GM19463 (cell line): ENCODE measurements around the gene E4F1.

Experiments
- ATAC-seq: cut with Tn5 transposase; IDR thresholded peaks from one replicate; pipeline ENCODE4 v1.9.1; 2021; ENCODE audit warnings: mild to moderate bottlenecking, moderate library complexity; ENCODE audit not compliant: unreplicated experiment

The E4F1 gene

DNA sequence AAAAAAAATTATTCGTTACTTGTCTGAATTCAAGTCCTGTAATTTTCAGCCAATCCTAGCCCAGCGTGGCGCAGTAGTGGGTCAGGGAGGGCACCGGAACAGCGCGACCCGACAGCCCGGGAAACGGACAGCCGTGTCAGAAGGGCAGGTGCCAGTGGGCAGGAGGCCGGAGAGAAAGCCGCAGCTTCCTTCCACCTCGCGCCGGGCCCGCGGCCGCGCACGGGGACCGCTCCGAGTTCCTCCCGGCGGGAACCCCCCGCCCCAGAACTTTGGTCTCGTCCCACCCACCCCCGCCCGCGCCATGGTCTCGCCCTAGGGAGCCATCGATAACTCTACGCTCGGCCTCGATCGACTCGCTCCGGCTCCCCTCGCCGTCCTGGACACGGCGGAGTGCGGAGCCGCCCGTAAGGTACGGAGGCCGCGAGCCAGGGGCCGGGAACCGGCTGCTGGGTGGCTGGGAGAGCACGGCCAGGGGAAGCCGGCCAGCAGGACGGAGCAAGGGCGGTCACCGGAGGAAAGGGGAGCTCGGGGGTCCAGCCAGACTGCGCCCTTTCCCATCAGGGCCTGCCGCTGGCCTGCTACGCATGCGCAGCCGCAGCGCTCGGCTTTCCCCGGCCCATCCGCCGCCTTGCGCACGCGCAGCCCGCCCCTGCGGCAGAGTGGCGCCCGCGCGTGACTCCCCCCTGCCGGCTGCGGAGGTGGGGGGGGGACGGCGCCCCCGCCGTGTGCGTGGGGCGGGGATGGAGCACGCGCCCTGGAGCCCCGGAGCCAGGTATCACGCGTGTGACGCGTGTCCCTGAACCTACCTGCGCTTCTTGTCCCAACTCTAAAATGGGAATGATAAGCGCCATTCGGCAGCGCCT lies 18.1 kb upstream of the E4F1 start, which contains the start of gene MLST8:
Gene MLST8, plus strand, starts transcription at position 351 of the 863 bp plus-strand sequence. CDS start 632 bp downstream, outside the sequence.
- peak; percentile 77 for ATAC-seq

DNA sequence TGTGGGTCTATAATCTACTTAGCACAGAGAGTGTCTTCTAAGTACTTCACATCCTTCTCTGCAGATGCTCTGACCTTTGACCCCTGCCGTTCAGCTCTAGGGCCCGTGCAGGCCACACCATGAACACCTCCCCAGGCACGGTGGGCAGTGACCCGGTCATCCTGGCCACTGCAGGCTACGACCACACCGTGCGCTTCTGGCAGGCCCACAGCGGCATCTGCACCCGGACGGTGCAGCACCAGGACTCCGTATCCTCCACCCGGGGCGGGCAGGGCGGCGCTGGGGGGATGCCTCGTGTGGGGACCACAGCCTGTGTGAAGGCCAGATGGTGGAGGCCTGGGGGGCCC lies 17.5 kb upstream of the E4F1 start:
- ATAC-seq, result no peak

DNA sequence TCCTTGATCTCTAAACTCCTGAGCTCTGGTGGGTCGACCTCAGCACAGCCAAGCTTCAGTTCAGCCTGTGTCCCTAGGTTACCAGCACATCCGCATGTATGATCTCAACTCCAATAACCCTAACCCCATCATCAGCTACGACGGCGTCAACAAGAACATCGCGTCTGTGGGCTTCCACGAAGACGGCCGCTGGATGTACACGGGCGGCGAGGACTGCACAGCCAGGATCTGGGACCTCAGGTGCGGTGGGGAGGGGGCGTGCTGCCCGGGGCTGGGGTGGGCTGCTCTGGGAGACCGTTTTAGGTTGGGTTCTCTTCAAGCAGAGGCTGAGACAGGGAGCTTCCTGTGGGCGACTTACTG lies 17.0 kb upstream of the E4F1 start:
- no peak for ATAC-seq

DNA sequence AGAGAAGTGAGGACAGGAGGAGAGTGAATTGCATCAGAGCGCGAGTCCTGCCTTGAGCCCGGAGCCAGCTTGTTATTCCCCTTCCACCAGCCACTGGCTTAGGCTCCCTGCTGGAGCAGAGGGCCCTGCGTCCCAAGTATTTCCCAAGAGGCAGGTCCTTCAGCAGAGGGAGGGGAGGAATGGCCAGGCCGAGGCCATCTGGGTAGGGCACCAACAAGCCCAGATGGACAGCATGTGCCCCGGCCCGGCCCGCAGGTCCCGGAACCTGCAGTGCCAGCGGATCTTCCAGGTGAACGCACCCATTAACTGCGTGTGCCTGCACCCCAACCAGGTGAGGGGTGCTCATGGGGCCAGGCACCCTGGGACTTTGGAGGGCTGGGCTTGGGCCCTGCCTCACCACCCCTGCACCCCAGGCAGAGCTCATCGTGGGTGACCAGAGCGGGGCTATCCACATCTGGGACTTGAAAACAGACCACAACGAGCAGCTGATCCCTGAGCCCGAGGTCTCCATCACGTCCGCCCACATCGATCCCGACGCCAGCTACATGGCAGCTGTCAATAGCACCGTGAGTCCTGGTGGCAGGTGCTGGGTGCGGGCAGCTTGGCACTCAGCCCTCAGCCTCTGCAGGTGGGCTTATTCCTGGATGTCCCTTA lies 16.5 kb upstream of the E4F1 start:
- ATAC-seq, result no peak

DNA sequence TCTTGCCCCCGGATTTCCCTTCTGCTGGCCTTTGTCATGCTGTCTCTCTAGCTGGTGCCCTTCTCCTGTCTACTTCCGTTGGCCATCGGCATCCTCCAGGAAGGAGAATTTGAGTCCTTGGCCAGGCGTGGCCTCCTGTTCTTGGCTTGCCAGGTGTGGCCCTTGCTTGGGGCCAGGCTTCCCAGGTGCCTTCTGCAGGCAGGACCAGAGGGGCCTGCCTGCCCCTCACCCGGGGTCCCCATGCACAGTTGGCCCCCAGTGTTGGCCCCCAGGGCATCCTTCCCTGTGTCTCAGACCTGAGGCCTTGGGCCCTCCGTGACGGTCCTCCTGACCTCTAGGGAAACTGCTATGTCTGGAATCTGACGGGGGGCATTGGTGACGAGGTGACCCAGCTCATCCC lies 15.5 kb upstream of the E4F1 start:
- ATAC-seq, result no peak

DNA sequence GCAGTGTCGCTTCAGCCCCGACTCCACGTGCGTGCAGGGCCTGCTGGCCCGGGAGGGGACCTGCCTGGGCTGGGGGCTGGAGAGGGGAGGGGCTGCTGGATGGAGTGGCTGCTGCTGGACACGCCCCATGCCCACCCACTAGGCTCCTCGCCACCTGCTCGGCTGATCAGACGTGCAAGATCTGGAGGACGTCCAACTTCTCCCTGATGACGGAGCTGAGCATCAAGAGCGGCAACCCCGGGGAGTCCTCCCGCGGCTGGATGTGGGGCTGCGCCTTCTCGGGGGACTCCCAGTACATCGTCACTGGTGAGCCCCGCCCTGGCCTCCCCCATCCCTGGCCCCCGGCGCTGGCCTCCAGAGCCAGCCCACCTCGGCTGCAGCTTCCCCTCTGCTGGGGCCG lies 15.1 kb upstream of the E4F1 start:
- no peak for ATAC-seq

DNA sequence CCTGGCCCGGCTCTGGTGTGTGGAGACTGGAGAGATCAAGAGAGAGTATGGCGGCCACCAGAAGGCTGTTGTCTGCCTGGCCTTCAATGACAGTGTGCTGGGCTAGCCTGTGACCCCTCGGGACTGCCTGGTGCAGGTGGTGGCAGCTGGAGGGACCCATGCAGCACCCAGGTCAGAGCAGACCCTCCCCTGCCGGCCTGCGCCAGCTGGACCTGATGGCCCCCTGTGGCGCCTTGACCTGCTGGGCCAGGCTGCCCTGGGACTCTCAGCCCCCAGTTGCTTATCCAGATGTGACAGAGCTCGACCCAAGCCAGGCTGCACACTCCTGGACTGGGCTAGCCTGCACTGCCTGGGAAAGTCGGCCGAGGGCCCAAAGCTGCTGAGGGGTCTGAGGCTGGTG lies 14.6 kb upstream of the E4F1 start:
- ATAC-seq, result no peak

DNA sequence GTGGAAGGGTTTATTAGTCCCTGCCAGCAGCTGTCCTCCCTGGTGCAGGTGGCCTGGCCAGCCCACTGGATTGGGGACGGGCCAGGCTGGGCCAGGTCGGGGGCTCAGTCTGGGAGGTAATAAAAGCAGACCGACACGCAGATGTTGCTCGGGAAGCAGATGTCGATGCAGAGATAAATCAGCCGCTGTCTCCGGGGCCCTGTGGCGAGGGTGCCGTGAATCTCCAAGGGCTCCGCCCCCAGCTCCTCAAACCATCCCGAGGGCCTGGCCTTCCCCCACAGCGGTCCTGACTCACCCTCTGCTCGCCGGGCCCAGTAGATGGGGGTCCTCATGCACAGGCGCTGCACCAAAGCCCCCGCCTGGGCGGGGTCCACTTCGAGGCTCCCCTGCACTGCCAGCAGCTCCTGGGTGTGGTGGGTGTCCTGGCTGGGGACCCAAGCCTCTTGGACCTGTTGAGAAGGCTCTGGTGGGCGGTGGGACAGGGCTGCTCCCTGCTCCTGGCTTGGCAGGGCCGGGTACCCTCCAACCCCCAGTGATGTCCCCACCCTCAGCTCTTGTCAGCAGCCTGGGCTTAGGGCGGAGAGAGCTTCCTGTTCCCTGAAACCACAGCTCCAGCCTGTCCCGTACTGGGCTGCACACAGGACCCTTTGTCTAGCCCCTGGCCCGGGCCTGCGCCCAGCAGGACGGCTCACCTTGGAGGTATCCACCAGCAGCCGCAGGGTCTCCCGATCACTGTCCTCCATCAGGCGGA lies 14.0 kb upstream of the E4F1 start:
- ATAC-seq, result no peak

DNA sequence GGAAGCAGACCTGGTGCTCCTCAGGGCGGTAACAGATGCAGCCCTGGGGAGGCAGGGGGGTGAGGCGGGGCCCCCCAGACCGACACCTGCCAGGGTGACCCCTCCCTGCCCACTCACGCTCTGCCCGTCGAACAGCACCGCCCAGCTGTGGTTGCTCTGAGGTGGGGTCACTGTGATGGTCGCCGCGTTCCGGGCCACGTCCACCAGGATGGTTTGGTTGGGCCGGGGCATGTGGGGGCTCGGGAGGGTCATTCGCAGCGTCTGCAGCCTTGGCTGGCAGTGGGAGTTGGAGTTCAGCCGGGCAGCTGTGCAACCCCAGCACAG lies 13.4 kb upstream of the E4F1 start:
- ATAC-seq, result no peak

DNA sequence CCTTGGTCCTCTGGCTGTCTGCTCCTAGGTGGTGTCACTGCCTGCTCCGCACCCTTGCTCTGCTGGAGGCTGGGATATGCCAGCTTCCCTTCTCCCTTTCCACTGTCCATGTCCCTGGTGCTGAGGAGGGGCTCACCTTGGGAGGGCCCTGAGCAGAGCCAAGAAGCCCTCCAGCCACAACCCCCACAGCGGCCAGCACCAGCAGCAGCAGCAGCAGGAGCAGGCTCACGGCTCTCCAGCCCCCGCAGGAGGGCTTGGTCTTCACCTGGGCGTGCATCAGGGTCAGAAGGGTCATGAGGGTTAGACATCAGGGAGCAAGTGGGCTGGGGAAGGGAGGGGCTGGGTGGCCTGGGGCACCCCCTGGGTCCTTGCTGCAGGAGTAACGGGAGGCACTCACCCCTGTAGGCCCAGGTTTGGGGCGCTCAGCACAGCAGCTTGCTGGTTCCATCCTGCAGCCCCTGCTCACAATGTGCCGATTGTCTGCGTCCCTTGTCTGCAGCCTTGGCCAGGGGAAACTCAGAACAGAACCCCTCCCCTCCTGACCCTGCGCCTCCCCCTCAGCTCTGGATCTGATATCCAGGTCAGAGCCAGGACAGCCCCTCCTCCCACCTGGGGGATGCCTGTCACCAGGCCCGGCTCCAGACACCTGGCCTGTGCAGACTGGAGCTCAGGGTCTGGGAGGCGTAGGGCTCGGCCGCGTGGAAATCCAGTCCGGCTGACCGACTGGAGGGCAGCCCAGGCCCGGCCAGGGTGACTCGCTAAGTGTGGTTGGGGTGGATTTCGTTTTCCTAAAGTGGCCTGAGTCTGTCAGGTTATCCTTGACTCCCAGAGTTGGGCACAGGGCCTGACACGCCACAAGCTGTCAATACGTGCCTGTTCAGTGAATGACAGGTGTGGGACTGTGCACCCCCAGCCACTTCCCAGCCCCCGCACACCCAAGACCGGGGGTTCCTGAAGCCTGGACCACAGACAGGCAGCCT lies 12.7 kb upstream of the E4F1 start, which contains the start of gene BRICD5:
Gene BRICD5, minus strand, starts transcription at position 478 of the 980 bp plus-strand sequence. Its CDS starts 30 bp downstream, at position 448.
- no peak for ATAC-seq

DNA sequence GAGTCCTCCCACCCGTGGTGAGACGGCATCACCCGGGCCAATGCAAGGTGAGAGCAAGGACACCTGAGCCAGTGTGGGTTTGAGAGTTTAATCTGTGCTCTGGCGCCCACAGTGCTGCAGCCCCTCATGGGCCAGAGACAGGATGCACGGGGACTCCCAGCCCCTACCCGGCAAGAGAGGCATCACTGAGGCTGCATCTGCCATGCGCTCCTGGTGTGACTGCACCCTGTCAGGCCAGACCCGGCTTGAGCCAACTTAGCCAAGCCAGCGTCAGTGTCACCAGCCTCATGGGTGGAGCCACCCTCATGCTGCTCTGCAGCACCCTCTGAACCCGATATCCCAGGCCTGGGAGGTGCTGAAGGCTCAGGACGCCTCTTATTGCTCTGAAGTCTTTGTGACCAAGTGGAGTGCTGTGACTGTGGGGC lies 11.5 kb upstream of the E4F1 start:
- ATAC-seq, result no peak

DNA sequence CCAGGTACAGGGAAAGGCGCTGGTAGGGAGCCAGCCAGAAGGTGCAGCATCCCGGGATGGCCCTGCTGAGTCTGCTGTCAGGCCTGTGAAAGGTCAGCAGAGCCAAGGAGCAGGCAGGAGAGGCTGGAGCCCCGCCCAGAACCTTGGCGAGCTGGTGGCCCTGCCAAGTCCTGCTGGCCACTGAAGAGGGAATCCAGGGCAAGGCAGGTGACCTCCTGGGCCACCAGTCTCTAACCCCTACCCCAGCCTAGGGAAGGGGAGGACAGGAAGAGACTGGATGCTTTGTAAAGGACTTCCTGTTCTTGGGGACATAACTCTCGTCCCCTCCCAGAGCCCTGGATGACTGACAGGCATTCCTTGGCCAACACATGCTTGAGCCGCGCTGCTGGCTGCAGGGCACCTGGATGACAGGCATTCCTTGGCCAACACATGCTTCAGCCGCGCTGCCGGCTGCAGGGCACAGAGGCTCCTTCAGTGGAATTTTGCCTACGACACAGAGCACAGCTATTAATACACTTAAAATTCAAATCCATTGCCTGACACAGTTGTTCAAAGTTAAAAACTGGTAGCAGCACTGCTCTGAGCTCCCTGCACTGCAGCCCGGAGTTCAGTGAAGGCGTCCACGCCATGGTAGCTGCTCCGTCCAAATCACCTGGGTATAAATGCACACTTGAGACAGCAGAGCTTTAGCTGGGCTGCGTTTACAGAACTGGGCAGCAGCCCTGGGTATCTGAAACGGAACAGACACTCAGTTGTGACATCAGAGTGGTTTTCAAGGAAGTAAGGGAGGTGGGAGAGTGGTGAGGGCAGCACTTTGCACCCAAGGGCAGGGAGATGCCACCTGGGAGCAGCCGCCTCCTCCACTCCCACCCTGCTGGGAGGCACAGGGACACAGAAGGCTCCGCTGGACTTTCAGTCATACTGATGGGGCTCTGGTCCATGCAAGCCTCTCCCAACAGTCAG lies 10.7 kb upstream of the E4F1 start:
- no peak for ATAC-seq

DNA sequence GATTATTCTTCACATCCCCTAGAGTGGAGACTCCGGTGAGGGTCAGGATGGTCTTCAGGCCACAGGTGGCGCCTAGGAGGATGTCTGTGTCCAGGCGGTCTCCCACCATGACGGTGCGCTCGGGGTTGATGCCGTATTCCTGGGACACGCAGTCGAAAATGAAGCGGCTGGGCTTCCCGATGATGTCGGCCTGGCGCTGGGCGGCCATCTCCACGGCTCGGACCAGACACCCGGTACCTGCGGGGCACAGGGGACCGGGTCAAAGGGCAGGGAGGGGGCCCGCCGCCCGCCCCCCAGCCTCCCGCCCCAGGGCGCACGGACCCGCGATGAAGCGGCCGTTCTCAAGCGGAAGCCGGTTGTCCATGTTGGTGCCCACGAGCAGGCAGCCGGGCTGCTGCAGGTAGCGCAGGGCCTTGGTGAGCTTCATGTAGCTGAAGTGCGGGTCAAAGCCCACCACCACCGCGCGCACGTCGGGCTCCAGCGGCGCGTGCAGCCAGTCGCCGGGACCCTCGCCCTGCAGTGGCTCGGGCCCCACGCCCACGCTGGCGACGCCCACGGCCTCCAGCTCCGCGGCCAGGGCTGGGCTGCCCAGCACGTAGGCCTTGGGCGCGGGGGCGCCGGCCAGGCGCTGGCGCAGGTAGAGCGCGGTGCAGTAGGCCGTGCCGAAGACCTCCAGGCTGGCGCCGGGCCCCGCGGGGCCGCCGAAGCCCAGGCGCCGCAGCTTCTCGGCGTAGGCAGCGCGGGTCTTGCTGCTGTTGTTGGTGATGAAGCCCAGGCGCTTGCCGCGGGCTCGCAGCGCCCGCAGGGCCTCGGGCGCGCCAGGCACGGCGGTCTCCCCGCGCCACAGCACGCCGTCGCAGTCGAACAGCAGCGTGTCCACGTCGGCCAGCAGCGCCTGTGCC lies 9.3 kb upstream of the E4F1 start:
- ATAC-seq, result peak; percentile 6

DNA sequence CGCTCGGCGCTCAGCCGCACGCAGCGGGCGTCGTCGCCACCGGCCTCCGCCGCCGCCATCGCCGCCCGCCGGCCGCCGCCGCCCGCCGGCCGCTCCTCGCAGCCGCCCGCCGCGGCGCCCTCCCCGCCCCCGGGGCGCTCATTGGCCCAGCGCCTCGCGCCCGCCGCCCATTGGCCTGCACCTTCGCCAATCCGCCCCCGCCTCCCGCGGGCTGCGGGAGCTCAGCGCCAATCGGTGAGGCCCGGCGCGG lies 8.7 kb upstream of the E4F1 start, which contains the start of gene PGP:
Gene PGP, minus strand, starts transcription at position 122 of the 250 bp plus-strand sequence. Its CDS starts 63 bp downstream, at position 59.
- peak; percentile 89 for ATAC-seq

DNA sequence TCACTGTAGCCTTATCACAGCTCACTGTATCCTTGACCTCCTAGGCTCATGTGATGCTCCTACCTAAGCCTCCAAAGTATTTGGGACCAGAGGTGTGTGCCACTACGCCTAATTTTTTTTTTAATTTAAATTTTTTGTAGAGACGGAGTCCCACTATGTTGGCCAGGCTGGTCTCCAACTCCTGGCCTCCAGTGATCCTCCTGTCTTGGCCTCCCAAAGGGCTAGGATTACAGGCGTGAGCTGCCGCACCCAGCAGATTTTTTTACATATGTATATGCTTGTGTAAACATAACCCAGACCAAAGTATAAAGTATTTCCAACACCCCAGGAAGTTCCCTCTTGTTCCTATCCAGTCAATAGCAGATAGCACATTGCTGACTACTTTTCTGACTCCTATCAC lies 7.1 kb upstream of the E4F1 start:
- ATAC-seq, result no peak

DNA sequence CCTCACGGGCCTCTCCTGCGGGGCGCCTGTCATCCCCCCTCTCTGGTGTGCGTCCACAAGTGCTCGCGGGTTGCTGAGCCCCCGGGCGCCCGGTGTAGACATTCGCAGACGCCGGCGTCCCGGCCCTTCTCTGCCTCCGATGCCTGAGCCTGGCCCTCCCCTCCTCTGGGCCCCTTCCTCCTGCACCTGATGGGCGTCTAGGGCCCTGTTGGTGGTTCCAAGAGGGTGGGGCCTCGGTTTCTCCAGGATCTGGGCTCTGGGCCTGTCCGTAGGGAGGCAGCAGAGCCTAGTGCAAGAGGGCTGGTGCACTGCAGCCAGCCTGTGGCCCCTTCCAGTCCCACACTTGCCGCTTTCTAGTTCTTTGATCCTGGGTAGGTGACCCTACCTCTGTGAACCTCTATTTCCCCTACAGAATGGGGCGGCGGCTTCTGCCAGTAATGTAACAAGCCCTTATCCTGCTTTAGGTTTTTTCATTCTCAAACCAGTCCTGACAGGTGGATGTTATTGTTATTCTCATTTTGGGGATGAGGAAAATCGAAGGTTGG lies 623 bp downstream of the E4F1 start:
- ATAC-seq, result no peak

DNA sequence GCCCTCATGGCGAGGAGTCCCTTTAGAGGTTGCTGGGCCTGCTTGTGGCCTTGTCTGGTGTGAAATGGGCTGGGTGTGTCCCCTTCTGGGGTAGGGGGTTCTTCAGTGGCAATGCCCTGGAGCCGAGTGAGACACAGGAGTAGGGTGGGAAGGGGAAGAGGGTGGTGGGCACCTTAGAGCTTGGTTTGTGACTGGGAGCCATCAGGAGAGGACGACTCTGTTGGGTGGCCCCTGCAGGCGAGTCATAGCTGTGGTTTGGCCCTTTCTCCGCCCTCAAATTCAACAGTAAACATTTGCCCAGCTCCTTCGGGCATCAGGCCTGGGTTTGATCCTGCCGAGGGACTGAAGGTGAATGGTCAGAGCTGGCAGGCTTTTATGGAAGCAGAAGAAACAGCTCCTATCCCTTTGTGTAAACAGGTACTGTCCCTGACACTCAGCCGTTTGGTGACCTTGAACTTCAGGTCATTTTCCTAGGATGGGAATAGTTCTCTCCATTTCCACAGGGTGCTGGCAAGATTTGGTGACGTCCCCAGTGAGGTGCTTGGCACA lies 2.9 kb downstream of the E4F1 start:
- ATAC-seq, result no peak

DNA sequence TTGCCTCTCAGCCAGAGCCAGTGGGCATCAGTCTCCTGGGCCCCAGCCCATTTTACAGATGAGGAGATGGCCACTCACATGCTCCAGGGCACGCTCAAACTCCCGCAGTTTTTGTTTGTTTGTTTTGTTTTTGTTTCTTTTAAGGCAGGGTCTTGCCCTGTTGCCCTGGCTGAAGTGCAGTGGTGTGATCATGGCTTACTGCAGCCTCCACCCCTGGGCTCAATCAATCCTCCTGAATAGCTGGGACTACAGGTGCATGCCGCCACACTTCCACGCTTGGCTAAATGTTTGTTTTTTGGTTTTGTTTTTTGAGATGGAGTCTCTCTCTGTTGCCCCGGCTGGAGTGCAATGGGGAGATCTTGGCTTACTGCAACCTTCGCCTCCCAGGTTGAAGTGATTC lies 3.5 kb downstream of the E4F1 start:
- no peak for ATAC-seq
